HUES6 (cell line): ENCODE data around the gene RPS6KA4.
A peak's percentile ranks its signal among the peaks of the same experiment; 100 is the strongest.
"Not testable (repeated sequence)": the region's sequence is repeated elsewhere in the genome, so short reads cannot be mapped to it uniquely, and the experiment has no call there.

Source experiments
- H3K27ac ChIP-seq: 2 replicates; pipeline ENCODE4 v1.7.0; 2013; ENCODE audit warnings: low read depth, mild to moderate bottlenecking, low read length, inconsistent platforms
- H3K27me3 ChIP-seq: 2 replicates; pipeline ENCODE4 v1.6.1; 2013; ENCODE audit warnings: low read length; ENCODE audit not compliant: control insufficient read depth, insufficient read depth
- H3K36me3 ChIP-seq: 2 replicates; pipeline ENCODE4 v1.6.1; 2013; ENCODE audit warnings: low read length; ENCODE audit not compliant: control insufficient read depth, insufficient read depth
- H3K4me1 ChIP-seq: 2 replicates; pipeline ENCODE4 v1.6.1; 2013; ENCODE audit warnings: low read length; ENCODE audit not compliant: control insufficient read depth, insufficient read depth
- H3K4me3 ChIP-seq: 2 replicates; pipeline ENCODE4 v1.5.1; 2013; ENCODE audit warnings: low read depth, low read length
- H3K9ac ChIP-seq: one replicate; pipeline ENCODE4 v1.6.1; 2013; ENCODE audit warnings: mild to moderate bottlenecking, low read length
- H3K9me3 ChIP-seq: 2 replicates; pipeline ENCODE4 v1.6.1; 2013; ENCODE audit warnings: low read depth, low read length; ENCODE audit not compliant: control insufficient read depth, insufficient read depth

The RPS6KA4 gene

DNA sequence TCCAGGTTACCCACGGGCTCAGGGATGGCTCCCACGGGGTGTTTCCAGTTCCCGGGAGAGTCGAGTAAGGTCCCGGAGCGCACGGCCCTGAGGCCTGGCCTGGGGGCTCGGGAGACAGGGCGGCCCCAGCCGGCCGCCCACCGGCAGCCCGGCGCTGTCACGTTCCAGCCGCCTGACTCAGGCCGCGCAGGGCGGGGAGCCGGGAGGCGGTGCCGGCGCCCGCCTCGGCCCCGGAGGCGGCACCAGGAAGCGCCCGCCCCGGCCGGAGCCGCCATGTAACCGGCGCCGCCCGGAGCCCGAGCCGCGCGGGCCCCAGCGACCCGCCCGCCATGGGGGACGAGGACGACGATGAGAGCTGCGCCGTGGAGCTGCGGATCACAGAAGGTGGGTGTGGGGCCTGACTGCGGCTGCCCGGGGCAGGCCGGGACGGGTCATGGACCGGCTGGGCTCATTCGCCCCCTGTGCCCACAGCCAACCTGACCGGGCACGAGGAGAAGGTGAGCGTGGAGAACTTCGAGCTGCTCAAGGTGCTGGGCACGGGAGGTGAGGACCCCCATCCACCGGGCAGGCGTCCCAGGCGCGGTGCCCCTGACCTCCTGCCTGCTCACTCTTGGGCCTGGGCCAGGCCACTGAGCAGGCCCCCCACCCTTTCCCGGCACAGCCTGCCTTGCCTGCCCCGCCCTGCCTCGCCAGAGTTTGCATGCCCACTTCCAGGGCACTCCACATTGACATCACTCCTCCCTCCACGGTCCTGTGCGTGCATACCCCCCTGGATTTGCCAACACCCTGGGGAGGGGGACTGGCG lies at the start of gene RPS6KA4:
TSS of gene RPS6KA4 (plus strand) at position 256 of the 805 bp plus-strand sequence. CDS start at position 330, 74 bp downstream.
- Histone ChIP-seq H3K27ac (peak within 1 kb of the TSS; percentile 34; the same call in 1 of the 2 replicates), H3K36me3 (peaks cover 37% of the 10 kb centered on the region), H3K27me3 (no peaks in the 10 kb centered on the region), H3K9ac (peak within 1 kb of the TSS; percentile 85), H3K4me1 (peaks cover 38% of the 10 kb centered on the region), H3K9me3 (no peaks in the 10 kb centered on the region), H3K4me3 (peak within 1 kb of the TSS; percentile 79)

DNA sequence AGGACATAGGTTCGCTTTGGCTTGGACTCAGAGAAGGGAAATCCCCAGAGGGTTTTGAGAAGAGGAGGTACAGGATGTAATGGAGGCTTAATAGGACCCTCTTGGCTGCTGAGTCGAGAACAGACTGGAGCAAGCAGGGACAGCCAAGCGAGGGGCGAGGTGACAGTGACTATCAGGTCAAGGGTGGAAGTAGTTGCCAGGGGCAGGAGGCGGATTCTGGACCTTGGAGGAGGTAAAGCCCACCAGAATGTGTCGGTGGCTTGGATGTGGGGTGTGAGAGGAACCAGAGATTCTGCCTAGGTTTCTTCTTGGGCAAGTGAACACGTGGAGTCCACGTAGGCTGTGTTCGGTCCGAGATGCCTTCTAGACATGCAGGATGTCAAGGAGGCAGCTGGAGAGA lies 46.0 kb upstream of the RPS6KA4 start:
- no peak overlapping the region for H3K9ac ChIP-seq
- H3K36me3 ChIP-seq: peaks cover 36% of the 10 kb centered on the region
- H3K4me1 ChIP-seq: no peaks in the 10 kb centered on the region
- no peaks in the 10 kb centered on the region for H3K9me3 ChIP-seq
- H3K27me3 ChIP-seq: no peaks in the 10 kb centered on the region
- H3K4me3 ChIP-seq: no peak overlapping the region
- H3K27ac ChIP-seq: no peak overlapping the region

DNA sequence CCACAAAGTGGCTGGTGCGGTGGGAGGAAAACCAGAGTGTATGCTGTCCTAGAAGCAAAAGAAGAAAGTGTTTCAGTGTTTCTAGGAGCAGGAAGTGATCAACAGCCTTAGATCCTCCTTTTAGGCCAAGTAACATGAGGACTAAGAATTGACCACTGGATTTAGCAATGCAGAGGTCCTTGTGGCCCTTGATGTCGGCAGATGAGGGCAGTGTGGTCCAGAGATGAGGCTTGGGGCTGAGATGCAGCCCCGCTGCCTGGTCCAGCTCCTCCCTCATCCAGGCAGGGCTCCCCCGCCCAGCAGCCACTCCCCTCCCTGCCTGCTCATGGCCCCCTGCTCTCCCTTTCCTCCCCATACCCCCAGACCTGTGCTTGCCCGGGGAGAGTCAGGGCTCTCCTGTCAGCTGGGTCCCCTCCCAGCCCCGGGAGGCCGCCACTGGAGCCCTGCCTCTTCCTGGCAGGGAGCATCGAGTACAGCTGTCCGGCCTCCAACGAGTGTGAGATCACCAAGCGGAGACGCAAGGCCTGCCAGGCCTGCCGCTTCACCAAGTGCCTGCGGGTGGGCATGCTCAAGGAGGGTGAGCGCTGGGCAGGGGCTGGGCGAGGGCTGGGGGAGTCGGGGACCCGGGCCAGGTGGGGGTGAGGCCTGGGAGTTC lies 45.3 kb upstream of the RPS6KA4 start:
- H3K9ac ChIP-seq: no peak overlapping the region
- H3K27ac ChIP-seq: no peak overlapping the region
- no peak overlapping the region for H3K4me3 ChIP-seq
- H3K4me1 ChIP-seq: no peaks in the 10 kb centered on the region
- H3K36me3 ChIP-seq: peaks cover 35% of the 10 kb centered on the region
- no peaks in the 10 kb centered on the region for H3K9me3 ChIP-seq
- H3K27me3 ChIP-seq: no peaks in the 10 kb centered on the region

DNA sequence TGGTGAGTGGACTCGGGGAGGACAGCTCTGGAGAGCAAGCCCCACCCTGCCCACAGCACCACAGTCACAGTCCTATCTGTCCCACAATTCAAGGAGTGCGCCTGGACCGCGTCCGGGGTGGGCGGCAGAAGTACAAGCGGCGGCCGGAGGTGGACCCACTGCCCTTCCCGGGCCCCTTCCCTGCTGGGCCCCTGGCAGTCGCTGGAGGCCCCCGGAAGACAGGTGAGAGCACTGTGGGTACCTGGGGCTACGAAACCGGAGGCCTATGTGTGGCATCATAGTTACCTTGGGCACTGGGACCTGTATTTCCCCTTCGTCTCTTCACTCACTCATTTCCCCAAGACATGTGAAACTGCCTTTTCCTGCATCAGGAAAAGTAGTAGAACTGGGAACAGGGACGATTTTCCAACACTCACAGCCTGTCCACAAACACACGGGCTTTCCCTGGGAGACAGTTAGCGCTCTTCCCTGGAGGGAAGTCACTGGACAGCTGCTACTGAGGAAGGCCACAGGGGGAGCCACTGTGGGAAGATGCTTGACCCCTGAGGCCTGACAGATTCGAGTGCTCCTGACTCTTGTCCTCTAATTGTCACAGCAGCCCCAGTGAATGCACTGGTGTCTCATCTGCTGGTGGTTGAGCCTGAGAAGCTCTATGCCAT lies 44.7 kb upstream of the RPS6KA4 start:
- no peaks in the 10 kb centered on the region for H3K9me3 ChIP-seq
- H3K27ac ChIP-seq: no peak overlapping the region
- peaks cover 35% of the 10 kb centered on the region for H3K36me3 ChIP-seq
- no peaks in the 10 kb centered on the region for H3K27me3 ChIP-seq
- no peak overlapping the region for H3K9ac ChIP-seq
- H3K4me1 ChIP-seq: peaks cover 5% of the 10 kb centered on the region
- H3K4me3 ChIP-seq: no peak overlapping the region

DNA sequence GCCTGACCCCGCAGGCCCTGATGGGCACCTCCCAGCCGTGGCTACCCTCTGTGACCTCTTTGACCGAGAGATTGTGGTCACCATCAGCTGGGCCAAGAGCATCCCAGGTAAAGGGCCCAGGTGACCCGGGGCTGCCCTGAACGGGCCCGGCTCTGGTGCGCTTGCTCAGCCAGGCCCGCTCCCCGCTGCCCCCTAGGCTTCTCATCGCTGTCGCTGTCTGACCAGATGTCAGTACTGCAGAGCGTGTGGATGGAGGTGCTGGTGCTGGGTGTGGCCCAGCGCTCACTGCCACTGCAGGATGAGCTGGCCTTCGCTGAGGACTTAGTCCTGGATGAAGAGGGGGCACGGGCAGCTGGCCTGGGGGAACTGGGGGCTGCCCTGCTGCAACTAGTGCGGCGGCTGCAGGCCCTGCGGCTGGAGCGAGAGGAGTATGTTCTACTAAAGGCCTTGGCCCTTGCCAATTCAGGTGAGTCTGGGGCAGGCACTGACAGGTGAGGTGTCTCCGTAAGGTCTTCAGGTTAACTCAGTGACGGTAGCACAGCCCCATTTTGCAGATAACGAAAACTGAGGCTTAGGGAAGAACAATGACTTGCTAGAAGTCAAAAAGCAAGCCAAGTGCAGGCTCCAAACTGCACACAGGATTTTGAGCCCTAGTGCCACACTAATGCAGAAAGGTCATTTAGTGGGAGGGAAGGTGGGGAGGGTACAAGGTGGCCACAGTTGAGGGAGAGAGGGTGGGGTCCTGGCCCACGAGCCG lies 44.0 kb upstream of the RPS6KA4 start:
- H3K9me3 ChIP-seq: no peaks in the 10 kb centered on the region
- H3K4me1 ChIP-seq: peaks cover 9% of the 10 kb centered on the region
- peaks cover 40% of the 10 kb centered on the region for H3K36me3 ChIP-seq
- H3K4me3 ChIP-seq: no peak overlapping the region
- H3K27me3 ChIP-seq: no peaks in the 10 kb centered on the region
- H3K9ac ChIP-seq: no peak overlapping the region
- no peak overlapping the region for H3K27ac ChIP-seq

DNA sequence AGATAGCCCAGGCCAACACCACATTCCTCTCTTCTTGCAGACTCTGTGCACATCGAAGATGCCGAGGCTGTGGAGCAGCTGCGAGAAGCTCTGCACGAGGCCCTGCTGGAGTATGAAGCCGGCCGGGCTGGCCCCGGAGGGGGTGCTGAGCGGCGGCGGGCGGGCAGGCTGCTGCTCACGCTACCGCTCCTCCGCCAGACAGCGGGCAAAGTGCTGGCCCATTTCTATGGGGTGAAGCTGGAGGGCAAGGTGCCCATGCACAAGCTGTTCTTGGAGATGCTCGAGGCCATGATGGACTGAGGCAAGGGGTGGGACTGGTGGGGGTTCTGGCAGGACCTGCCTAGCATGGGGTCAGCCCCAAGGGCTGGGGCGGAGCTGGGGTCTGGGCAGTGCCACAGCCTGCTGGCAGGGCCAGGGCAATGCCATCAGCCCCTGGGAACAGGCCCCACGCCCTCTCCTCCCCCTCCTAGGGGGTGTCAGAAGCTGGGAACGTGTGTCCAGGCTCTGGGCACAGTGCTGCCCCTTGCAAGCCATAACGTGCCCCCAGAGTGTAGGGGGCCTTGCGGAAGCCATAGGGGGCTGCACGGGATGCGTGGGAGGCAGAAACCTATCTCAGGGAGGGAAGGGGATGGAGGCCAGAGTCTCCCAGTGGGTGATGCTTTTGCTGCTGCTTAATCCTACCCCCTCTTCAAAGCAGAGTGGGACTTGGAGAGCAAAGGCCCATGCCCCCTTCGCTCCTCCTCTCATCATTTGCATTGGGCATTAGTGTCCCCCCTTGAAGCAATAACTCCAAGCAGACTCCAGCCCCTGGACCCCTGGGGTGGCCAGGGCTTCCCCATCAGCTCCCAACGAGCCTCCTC lies 43.1 kb upstream of the RPS6KA4 start:
- H3K9me3 ChIP-seq, H3K9ac ChIP-seq, H3K4me1 ChIP-seq, H3K27ac ChIP-seq, H3K27me3 ChIP-seq: not testable (repeated sequence)
- Histone ChIP-seq H3K4me3 (peak overlapping the region; percentile 86; the same call in 1 of the 2 replicates), H3K36me3 (peaks cover 47% of the 10 kb centered on the region)

DNA sequence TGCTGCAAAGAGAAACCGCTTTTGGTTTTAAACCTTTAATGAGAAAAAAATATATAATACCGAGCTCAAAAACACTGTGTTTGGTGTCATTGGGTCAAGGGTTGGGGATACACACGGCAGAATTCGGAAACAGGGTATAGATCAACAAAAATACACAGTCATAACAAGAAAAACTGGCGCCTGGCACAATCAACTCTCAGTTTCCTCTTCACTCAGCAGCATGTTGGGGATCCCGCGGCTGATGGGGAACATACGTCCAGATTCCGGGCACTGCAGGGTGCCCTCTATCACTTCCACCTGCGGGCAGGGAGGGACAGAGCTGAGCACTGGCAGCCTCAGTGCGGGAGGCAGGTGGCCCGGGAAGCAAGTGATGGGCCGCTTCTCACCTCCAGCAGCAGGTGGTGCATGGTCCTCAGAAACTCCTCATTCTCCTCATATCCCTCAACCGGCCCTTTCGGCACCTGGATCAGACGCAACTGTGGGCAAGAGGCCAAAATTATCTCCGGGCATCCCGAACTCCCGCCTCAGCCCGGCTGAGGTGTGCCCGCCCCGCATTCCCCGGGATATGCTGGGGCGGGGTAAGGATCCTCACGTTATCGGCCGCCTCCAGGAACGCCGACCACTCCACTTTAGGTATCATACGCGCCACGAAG lies 42.2 kb upstream of the RPS6KA4 start:
- H3K27ac ChIP-seq: peak overlapping the region; percentile 91
- H3K9ac ChIP-seq: peak overlapping the region; percentile 91
- H3K36me3 ChIP-seq: peaks cover 53% of the 10 kb centered on the region
- peak overlapping the region; percentile 86 for H3K4me3 ChIP-seq
- no peaks in the 10 kb centered on the region for H3K27me3 ChIP-seq
- H3K9me3 ChIP-seq: no peaks in the 10 kb centered on the region
- peaks cover 9% of the 10 kb centered on the region for H3K4me1 ChIP-seq

DNA sequence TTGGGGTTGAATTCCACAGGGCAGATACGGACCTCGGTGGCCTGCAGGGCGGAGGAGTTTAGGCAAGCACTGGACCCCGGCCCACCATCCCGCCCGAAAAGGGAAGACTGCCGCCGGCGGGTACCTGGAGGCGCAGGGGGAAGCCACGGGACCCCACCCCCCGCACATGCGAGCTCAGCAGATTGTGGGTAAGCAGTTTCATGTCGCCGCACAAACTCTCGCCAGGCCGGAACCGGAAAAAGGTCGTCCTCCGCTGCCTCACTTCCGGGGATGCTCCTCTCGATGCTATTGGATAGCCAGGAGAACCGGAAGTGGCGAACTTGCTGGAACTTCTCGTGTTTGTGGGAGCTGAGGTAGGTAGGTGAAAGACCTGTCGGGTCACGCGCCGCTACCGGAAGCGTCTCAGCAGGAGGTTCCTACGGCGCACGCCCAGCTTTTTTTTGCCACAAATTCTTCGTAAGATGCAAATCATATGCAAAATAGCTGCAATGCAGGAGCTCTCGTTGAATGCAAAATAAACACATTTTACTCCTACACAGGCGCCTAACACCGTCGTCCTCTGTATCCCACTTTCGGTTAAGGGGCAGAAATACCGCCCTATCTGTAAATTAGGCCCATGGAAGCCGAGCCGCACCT lies 41.5 kb upstream of the RPS6KA4 start, which contains the start of gene TRMT112:
TSS of gene TRMT112 (minus strand) at position 235 of the 636 bp plus-strand sequence. CDS start at position 202, 33 bp downstream.
- Histone ChIP-seq H3K4me1 (peaks cover 11% of the 10 kb centered on the region), H3K36me3 (peaks cover 57% of the 10 kb centered on the region), H3K27ac (peak within 1 kb of the TSS; percentile 96), H3K4me3 (peak within 1 kb of the TSS; percentile 86), H3K9ac (peak within 1 kb of the TSS; percentile 91), H3K9me3 (no peaks in the 10 kb centered on the region), H3K27me3 (no peaks in the 10 kb centered on the region)

DNA sequence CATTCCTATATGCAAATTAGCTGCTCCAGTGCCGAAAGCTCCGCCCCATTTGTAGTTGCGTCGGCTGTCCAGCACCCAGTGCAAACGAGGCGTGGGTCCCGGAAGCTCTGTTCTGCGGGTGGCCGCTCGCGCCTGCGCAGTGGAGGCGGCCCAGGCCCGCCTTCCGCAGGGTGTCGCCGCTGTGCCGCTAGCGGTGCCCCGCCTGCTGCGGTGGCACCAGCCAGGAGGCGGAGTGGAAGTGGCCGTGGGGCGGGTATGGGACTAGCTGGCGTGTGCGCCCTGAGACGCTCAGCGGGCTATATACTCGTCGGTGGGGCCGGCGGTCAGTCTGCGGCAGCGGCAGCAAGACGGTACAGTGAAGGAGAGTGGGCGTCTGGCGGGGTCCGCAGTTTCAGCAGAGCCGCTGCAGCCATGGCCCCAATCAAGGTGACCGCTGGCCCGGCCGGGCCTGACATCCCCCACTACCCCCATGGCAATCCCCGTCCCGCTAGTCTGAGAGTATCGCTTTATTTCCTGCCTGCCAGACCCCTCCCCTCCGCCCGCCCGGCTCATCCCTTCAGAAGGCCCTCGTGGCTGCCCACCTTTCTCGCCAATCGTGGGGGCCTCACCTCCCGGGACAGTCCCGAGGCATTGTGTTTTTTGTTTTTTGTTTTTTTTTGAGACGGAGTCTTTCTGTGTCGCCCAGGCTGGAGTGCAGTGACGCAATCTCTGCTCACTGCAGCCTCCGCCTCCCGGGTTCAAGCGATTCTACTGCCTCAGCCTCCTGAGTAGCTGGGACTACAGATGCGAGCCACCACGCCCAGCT lies 40.8 kb upstream of the RPS6KA4 start, which contains the start of gene PRDX5:
TSS of gene PRDX5 (plus strand) at position 161 of the 805 bp plus-strand sequence. CDS start at position 256, 95 bp downstream.
- Histone ChIP-seq H3K9ac (peak within 1 kb of the TSS; percentile 91), H3K27me3 (no peaks in the 10 kb centered on the region), H3K4me1 (peaks cover 18% of the 10 kb centered on the region), H3K27ac (peak within 1 kb of the TSS; percentile 96), H3K4me3 (peak within 1 kb of the TSS; percentile 86), H3K9me3 (no peaks in the 10 kb centered on the region), H3K36me3 (peaks cover 57% of the 10 kb centered on the region)
